ENCODE data around the gene GTF2IRD1. TPM values are rescaled to one million over a fixed set of nuclear protein-coding genes. Genes with fewer than 3 reads are reported as not detected.

Gene GTF2IRD1
- total RNA-seq, 6 experiments from 2014 or later, result 19.7 to 24.6 (median 22.4) TPM

- no peaks in the 10 kb centered on the region for H3K27me3 Mint-ChIP-seq (ENCODE audit: insufficient read depth)
- H3K4me3 Mint-ChIP-seq, result no peak overlapping the region
- H3K9me3 Mint-ChIP-seq, result no peaks in the 10 kb centered on the region
- H3K27ac Mint-ChIP-seq, result peak overlapping the region; percentile 16; the same call in 1 of the 2 replicates
- DNase-seq, result no peak
- TF ChIP-seq CTCF (IDR thresholded peaks at IDR 0.05), result no peak
- no peaks in the 10 kb centered on the region for H3K36me3 Mint-ChIP-seq (ENCODE audit: low read depth)
- peaks cover 31% of the 10 kb centered on the region for H3K4me1 Mint-ChIP-seq (ENCODE audit: low read depth)
Observed at GRCh38 chr7:74455928-74456327, 2.2 kb downstream of the GTF2IRD1 start.

GRCh38 chr7:74457007-74457406 lies 3.3 kb downstream of the GTF2IRD1 start:
- no peaks in the 10 kb centered on the region for H3K36me3 Mint-ChIP-seq (ENCODE audit: low read depth)
- peak overlapping the region; percentile 0; the same call in 1 of the 2 replicates for H3K27ac Mint-ChIP-seq
- H3K9me3 Mint-ChIP-seq, result no peaks in the 10 kb centered on the region
- no peak for DNase-seq
- TF ChIP-seq CTCF (IDR thresholded peaks at IDR 0.05), result no peak
- no peaks in the 10 kb centered on the region for H3K27me3 Mint-ChIP-seq (ENCODE audit: insufficient read depth)
- H3K4me1 Mint-ChIP-seq (ENCODE audit: low read depth), result peaks cover 30% of the 10 kb centered on the region
- H3K4me3 Mint-ChIP-seq, result no peak overlapping the region

GRCh38 chr7:74461970-74462706 lies 8.4 kb downstream of the GTF2IRD1 start:
- no peak overlapping the region for H3K27ac Mint-ChIP-seq
- TF ChIP-seq CTCF (IDR thresholded peaks at IDR 0.05), result no peak
- no peaks in the 10 kb centered on the region for H3K9me3 Mint-ChIP-seq

GRCh38 chr7:74462707-74463100 lies 9.0 kb downstream of the GTF2IRD1 start:
- no peak overlapping the region for H3K27ac Mint-ChIP-seq
- H3K27me3 Mint-ChIP-seq (ENCODE audit: insufficient read depth), result no peaks in the 10 kb centered on the region
- TF ChIP-seq CTCF (IDR thresholded peaks at IDR 0.05), result no peak
- no peaks in the 10 kb centered on the region for H3K9me3 Mint-ChIP-seq
- H3K4me1 Mint-ChIP-seq (ENCODE audit: low read depth), result no peaks in the 10 kb centered on the region
- DNase-seq, result no peak
- H3K4me3 Mint-ChIP-seq, result no peak overlapping the region
- H3K36me3 Mint-ChIP-seq (ENCODE audit: low read depth), result no peaks in the 10 kb centered on the region

More at GRCh38 chr7:74461970-74462706, 8.4 kb downstream of the GTF2IRD1 start:
- Mint-ChIP-seq H3K4me1 (ENCODE audit: low read depth) (peaks cover 5% of the 10 kb centered on the region; the same call in 1 of the 2 replicates), H3K27me3 (ENCODE audit: insufficient read depth) (no peaks in the 10 kb centered on the region), H3K4me3 (no peak overlapping the region), H3K36me3 (ENCODE audit: low read depth) (no peaks in the 10 kb centered on the region)
- DNase-seq, result no peak

- DNase-seq, result no peak
- no peaks in the 10 kb centered on the region for H3K27me3 Mint-ChIP-seq (ENCODE audit: insufficient read depth)
- H3K4me3 Mint-ChIP-seq, result no peak overlapping the region
- no peaks in the 10 kb centered on the region for H3K4me1 Mint-ChIP-seq (ENCODE audit: low read depth)
- no peaks in the 10 kb centered on the region for H3K36me3 Mint-ChIP-seq (ENCODE audit: low read depth)
- no peaks in the 10 kb centered on the region for H3K9me3 Mint-ChIP-seq
- no peak for TF ChIP-seq CTCF (IDR thresholded peaks at IDR 0.05)
- H3K27ac Mint-ChIP-seq, result no peak overlapping the region
Observed at GRCh38 chr7:74464931-74465886, 11.5 kb downstream of the GTF2IRD1 start.
